ENCODE data around the gene EHD4. TPM values are rescaled to one million over a fixed set of nuclear protein-coding genes. Genes with fewer than 3 reads are reported as not detected.

EHD4 gene
- polyA plus RNA-seq, 1 donor (not counting 4 experiments of a cell fraction or from before 2014, with no cell fraction given): 31.5 TPM

DNA sequence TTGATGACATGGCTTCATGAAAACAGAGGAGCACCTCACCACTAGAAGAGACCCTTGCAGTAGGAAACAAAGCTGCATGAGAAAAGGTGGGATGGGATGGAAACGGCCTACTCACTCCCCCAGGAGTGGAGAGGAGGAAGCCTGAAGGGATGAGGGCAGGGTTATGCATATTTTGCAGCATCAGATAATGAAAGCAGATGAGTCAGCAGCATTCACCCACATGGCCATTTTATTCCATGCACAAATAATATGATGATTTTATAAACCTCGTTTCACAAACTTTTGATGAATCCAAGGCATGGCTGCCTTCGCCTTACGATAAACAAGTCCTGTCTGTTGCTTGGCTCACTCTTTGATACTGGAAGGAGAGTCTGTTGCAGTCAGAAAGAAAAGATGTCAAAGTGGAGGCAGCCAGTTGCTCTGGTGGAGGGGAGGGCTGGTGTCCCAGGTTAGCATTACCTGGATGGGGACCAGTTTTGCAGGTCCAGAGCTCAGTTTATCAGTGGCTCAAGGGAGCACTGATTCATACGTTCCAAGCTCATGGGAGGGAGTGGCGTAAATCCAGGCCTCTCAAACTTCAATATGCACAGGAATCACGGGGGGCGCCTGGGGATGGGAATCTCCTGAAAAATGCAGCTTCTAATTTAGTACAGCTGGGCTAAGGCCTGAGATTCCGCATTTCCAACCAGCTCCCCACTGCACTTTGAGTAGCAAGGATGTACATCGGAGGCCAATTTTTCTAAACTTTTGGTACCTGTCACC lies 9.2 kb upstream of the EHD4 start:
- Histone ChIP-seq H3K9me3 (ENCODE audit: control insufficient read depth, low read depth, low read length) (no peaks in the 10 kb centered on the region), H2AFZ (ENCODE audit: control insufficient read depth, low read length) (peak overlapping the region; percentile 25), H3K4me1 (ENCODE audit: control insufficient read depth, extremely low read depth, insufficient read depth, low read length) (peaks cover 13% of the 10 kb centered on the region), H3K4me3 (ENCODE audit: control insufficient read depth in 2 of 3, extremely low read depth in 1 of 3, insufficient read depth in 2 of 3, low read depth in 1 of 3, low read length in 3 of 3) (no peak overlapping the region), H3K9me1 (ENCODE audit: control insufficient read depth, extremely low read depth, insufficient read depth, low read length) (no peaks in the 10 kb centered on the region), H3K27me3 (ENCODE audit: control insufficient read depth, extremely low read depth, insufficient read depth, low read length) (no peaks in the 10 kb centered on the region), H3K4me2 (ENCODE audit: control insufficient read depth, extremely low read depth, insufficient read depth, low read depth, low read length) (no peak overlapping the region), H3K36me3 (ENCODE audit: control insufficient read depth in 2 of 2, extremely low read depth in 1 of 2, insufficient read depth in 2 of 2, low read length in 2 of 2) (no peaks in the 10 kb centered on the region), H3K79me2 (ENCODE audit: control insufficient read depth, insufficient read depth, low read length) (no peaks in the 10 kb centered on the region), H3K27ac (ENCODE audit: control insufficient read depth, insufficient read depth, low read length) (no peak overlapping the region), H4K20me1 (ENCODE audit: control insufficient read depth, extremely low read depth, insufficient read depth, low read length) (no peaks in the 10 kb centered on the region), H3K9ac (ENCODE audit: control insufficient read depth, extremely low read depth, insufficient read depth, low read length) (no peak overlapping the region)
- dilution Hi-C loops (cut with MboI; ENCODE audit: extremely low pct_ligation_motif_present, low sequenced_read_pairs): no loop called here
- DNase-seq (ENCODE audit: low read depth, low spot score): no peak
- peak; percentile 9 for FAIRE-seq
- TF ChIP-seq, protein P1, sequence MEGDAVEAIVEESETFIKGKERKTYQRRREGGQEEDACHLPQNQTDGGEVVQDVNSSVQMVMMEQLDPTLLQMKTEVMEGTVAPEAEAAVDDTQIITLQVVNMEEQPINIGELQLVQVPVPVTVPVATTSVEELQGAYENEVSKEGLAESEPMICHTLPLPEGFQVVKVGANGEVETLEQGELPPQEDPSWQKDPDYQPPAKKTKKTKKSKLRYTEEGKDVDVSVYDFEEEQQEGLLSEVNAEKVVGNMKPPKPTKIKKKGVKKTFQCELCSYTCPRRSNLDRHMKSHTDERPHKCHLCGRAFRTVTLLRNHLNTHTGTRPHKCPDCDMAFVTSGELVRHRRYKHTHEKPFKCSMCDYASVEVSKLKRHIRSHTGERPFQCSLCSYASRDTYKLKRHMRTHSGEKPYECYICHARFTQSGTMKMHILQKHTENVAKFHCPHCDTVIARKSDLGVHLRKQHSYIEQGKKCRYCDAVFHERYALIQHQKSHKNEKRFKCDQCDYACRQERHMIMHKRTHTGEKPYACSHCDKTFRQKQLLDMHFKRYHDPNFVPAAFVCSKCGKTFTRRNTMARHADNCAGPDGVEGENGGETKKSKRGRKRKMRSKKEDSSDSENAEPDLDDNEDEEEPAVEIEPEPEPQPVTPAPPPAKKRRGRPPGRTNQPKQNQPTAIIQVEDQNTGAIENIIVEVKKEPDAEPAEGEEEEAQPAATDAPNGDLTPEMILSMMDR (optimal IDR thresholded peaks at IDR 0.05 in 1 of 3, IDR thresholded peaks at IDR 0.05 in 1 of 3, conservative IDR thresholded peaks at IDR 0.05 in 1 of 3; ENCODE audit: extremely low read depth in 1 of 3, insufficient read depth in 2 of 3, low read length in 3 of 3): no peak
- TF ChIP-seq EZH2 (IDR thresholded peaks at IDR 0.05; ENCODE audit: low read length): no peak

DNA sequence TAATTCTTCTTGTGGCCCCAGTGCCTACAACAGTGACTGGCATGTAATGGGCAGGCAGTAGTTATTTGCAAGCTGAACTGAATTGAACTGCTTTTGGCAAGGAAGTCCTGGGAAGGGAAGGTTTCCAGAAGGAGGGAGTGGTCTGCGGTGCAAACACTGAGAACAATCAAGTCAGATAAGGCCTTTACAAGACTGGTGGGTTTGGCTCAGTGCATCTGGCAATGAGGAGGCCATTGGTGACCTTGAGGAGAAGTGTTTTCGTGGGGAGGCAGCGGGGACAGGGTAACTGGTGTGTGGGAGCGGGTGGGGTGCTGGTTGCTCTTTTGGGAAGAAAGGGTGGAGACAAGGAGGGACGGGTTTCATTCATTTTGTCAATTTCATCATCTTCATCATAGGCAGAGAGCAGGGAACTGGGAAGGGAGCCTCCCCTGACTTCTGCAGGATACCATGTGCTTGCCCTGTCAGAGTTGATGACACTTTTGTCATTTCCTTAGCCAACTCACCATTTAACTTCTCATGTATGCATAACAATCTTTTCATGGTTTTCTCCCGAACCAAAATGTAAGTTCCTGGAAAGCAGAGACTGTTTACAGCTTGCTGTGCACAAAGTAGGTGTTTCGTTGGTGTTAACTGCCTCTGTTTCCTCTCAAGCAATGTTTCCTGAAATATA lies 8.4 kb upstream of the EHD4 start:
- no peak for FAIRE-seq

More for the DNA sequence above, 8.4 kb upstream of the EHD4 start:
- H3K4me3 ChIP-seq (ENCODE audit: control insufficient read depth in 2 of 3, extremely low read depth in 1 of 3, insufficient read depth in 2 of 3, low read depth in 1 of 3, low read length in 3 of 3): no peak overlapping the region
- no peaks in the 10 kb centered on the region for H3K27me3 ChIP-seq (ENCODE audit: control insufficient read depth, extremely low read depth, insufficient read depth, low read length)
- H3K9me1 ChIP-seq (ENCODE audit: control insufficient read depth, extremely low read depth, insufficient read depth, low read length): no peaks in the 10 kb centered on the region
- TF ChIP-seq EZH2 (IDR thresholded peaks at IDR 0.05; ENCODE audit: low read length): no peak
- TF ChIP-seq, protein P1 (optimal IDR thresholded peaks at IDR 0.05 in 1 of 3, IDR thresholded peaks at IDR 0.05 in 1 of 3, conservative IDR thresholded peaks at IDR 0.05 in 1 of 3; ENCODE audit: extremely low read depth in 1 of 3, insufficient read depth in 2 of 3, low read length in 3 of 3): no peak
- no peak for DNase-seq (ENCODE audit: low read depth, low spot score)
- H3K36me3 ChIP-seq (ENCODE audit: control insufficient read depth in 2 of 2, extremely low read depth in 1 of 2, insufficient read depth in 2 of 2, low read length in 2 of 2): no peaks in the 10 kb centered on the region
- peaks cover 13% of the 10 kb centered on the region for H3K4me1 ChIP-seq (ENCODE audit: control insufficient read depth, extremely low read depth, insufficient read depth, low read length)
- H3K79me2 ChIP-seq (ENCODE audit: control insufficient read depth, insufficient read depth, low read length): no peaks in the 10 kb centered on the region
- H3K9ac ChIP-seq (ENCODE audit: control insufficient read depth, extremely low read depth, insufficient read depth, low read length): no peak overlapping the region
- dilution Hi-C loops (cut with MboI; ENCODE audit: extremely low pct_ligation_motif_present, low sequenced_read_pairs): no loop called here
- H3K27ac ChIP-seq (ENCODE audit: control insufficient read depth, insufficient read depth, low read length): no peak overlapping the region
- no peak overlapping the region for H3K4me2 ChIP-seq (ENCODE audit: control insufficient read depth, extremely low read depth, insufficient read depth, low read depth, low read length)
- no peaks in the 10 kb centered on the region for H4K20me1 ChIP-seq (ENCODE audit: control insufficient read depth, extremely low read depth, insufficient read depth, low read length)
- H2AFZ ChIP-seq (ENCODE audit: control insufficient read depth, low read length): peak overlapping the region; percentile 25
- no peaks in the 10 kb centered on the region for H3K9me3 ChIP-seq (ENCODE audit: control insufficient read depth, low read depth, low read length)
